ENCODE measurements around the gene UBA3. TPM values are rescaled to one million over a fixed set of nuclear protein-coding genes. Genes with fewer than 3 reads are reported as not detected.

The UBA3 gene
- total RNA-seq: 10 to 100 TPM; 22.6 to 80.7 (median 50.8) TPM

DNA sequence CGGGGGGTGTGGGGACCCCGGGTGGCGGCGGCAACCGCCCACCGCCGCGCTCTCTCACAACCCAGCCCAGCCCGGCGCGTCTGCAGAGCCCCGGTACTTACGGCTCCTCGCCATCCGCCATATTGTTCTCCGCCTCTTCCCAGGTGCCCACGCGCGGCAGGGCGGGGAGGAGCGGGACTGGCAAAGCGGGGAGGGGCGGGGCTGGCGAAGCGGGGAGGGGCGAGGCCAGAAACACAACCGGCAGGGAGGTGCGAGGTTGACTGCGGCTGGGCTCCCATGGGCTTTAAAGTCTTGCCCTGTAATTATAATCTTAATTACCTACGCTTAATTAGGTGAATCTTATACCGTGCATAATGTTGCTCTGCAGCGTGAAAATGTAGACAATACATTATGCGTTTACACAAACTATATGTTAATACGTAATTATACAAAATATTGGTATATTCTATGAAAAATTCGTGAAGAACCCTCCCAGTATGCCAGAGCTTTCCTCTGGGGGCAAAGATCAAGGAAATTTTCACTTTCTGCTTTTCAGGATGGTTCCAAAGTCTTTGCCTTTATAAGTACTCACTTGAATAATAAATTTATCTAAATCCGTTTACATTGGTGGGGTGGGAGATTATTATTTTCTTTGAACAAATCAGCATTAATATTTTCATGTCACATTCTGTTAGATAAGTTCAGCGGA, at the start of gene UBA3:
UBA3 (minus strand) TSS at position 133 of the 688 bp plus-strand sequence; CDS start at position 121, 12 bp downstream.
- peaks cover 0 to 67% (median 52%) of the 10 kb centered on the region in 4 donors for H3K4me1 ChIP-seq
- H3K36me3 ChIP-seq: peaks cover 0 to 14% (median 0%) of the 10 kb centered on the region in 3 donors
- H3K27ac ChIP-seq: peak within 1 kb of the TSS; percentile 76 to 97 (median 93)
- no peaks in the 10 kb centered on the region for H3K27me3 ChIP-seq
- H3K9me3 ChIP-seq: no peaks in the 10 kb centered on the region
- 4 to 5% methylated on average over 34 to 37 of the region's 37 CpGs for WGBS, 2 donors
- TF ChIP-seq POLR2A (IDR thresholded peaks at IDR 0.05) (peak in 1 of 2 donors; percentile 39), EP300 (IDR thresholded peaks at IDR 0.05) (peak in 1 of 2 donors; percentile 85)
- TF ChIP-seq, protein P1, sequence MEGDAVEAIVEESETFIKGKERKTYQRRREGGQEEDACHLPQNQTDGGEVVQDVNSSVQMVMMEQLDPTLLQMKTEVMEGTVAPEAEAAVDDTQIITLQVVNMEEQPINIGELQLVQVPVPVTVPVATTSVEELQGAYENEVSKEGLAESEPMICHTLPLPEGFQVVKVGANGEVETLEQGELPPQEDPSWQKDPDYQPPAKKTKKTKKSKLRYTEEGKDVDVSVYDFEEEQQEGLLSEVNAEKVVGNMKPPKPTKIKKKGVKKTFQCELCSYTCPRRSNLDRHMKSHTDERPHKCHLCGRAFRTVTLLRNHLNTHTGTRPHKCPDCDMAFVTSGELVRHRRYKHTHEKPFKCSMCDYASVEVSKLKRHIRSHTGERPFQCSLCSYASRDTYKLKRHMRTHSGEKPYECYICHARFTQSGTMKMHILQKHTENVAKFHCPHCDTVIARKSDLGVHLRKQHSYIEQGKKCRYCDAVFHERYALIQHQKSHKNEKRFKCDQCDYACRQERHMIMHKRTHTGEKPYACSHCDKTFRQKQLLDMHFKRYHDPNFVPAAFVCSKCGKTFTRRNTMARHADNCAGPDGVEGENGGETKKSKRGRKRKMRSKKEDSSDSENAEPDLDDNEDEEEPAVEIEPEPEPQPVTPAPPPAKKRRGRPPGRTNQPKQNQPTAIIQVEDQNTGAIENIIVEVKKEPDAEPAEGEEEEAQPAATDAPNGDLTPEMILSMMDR (IDR thresholded peaks at IDR 0.05): no peak
- peak; percentile 88 to 91 for DNase-seq (ENCODE audit: low spot score in 2 of 2)
- H3K4me3 ChIP-seq: peak within 1 kb of the TSS; percentile 74 to 96 (median 83)

DNA sequence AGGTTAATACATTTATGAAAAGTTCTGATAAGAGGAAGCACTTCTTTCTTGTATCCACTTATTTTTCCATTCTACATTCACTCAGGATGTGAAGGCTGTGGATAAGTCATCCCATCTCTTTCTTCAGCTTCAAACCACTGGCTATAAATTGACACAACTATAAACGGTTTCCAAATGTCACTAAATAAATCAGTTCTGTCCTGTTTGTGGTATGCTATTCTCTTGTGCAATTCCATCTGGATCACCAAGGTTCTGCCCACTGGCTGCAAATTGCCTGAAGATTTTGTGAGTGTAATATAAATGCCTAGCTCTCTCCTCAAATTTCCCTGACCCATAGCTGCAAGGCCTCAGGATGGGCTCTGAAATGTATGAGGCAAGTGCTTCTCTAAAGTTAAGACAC, 49.4 kb upstream of the UBA3 start:
- Histone ChIP-seq H3K36me3 (no peaks in the 10 kb centered on the region), H3K4me3 (no peak overlapping the region), H3K4me1 (no peaks in the 10 kb centered on the region), H3K27ac (no peak overlapping the region), H3K27me3 (no peaks in the 10 kb centered on the region), H3K9me3 (no peaks in the 10 kb centered on the region)
- TF ChIP-seq, protein P1 (IDR thresholded peaks at IDR 0.05): no peak
- TF ChIP-seq POLR2A (IDR thresholded peaks at IDR 0.05) (no peak), EP300 (IDR thresholded peaks at IDR 0.05) (no peak)
- DNase-seq (ENCODE audit: low spot score in 2 of 2): no peak
- WGBS, 2 donors: 19 to 20% methylated on average over 1 of the region's 1 CpG

DNA sequence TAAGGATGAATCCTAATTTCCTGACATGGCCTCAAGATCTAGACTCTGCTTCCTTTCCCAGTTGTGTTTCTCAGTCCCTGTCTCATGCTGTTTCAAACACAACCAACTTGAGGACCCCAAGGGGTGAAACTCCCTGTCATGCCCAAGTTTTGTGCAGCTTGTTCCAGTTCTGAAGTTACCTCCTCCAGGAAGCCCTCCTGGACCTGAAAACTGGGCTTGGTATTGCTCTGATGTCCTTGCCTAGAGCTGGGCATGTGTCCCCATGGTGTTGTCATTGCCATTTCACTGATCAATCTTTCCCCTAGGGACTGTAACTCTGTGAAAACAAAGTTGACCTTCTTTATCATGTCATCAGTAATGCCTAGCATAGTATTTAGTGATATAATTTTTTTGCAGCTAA, 48.3 kb upstream of the UBA3 start:
- Histone ChIP-seq H3K4me1 (no peaks in the 10 kb centered on the region), H3K27ac (no peak overlapping the region), H3K36me3 (no peaks in the 10 kb centered on the region), H3K4me3 (no peak overlapping the region), H3K27me3 (no peaks in the 10 kb centered on the region), H3K9me3 (no peaks in the 10 kb centered on the region)
- DNase-seq (ENCODE audit: low spot score in 2 of 2): no peak
- TF ChIP-seq POLR2A (IDR thresholded peaks at IDR 0.05): no peak
- TF ChIP-seq, protein P1 (IDR thresholded peaks at IDR 0.05): no peak
- TF ChIP-seq EP300 (IDR thresholded peaks at IDR 0.05): no peak

DNA sequence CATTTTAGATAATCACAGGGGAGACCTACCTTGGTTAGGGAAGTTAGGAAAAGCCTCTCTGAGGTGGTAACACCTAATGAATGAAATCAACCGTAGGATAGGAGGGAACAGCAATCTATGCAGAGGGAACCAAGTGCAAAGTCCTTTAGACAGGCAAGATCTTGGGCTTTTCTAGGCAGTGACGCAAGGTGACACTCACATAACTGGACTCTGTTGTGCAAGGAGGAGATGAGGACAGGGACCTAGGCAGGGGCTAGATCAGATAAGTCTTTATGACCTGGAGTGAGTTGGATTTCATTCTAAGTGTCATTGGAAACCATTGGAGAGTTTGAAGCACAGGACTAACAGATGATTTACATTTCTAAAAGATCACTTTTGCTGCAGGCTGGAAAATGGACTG, 46.8 kb upstream of the UBA3 start:
- no peak overlapping the region for H3K4me3 ChIP-seq
- H3K36me3 ChIP-seq: no peaks in the 10 kb centered on the region
- no peaks in the 10 kb centered on the region for H3K4me1 ChIP-seq
- 91 to 96% methylated on average over 2 of the region's 2 CpGs for WGBS, 2 donors
- H3K27ac ChIP-seq: no peak overlapping the region
- TF ChIP-seq, protein P1 (IDR thresholded peaks at IDR 0.05): no peak
- TF ChIP-seq POLR2A (IDR thresholded peaks at IDR 0.05) (no peak), EP300 (IDR thresholded peaks at IDR 0.05) (no peak)
- DNase-seq (ENCODE audit: low spot score in 2 of 2): no peak
- H3K27me3 ChIP-seq: no peaks in the 10 kb centered on the region
- H3K9me3 ChIP-seq: no peaks in the 10 kb centered on the region

DNA sequence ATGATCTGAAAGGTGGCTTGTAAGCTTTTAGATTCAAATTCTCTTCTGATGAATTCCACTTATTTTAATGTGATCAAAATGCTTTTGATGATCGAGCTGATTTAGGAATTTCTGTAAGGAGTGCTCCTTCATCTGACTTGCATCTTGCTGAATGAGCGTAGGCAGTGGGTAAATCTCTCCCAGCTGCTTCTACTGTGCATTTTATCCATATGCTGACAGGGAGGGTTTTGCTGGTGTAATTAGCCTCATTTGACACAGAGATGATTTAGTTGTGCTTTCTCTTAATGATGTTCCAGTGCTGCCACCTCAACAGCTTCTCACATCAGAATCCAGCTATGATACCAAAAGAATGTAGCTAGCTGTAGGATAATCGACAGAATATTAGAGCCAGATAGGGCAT, 46.1 kb upstream of the UBA3 start:
- 70 to 82% methylated on average over 3 of the region's 3 CpGs for WGBS, 2 donors
- Histone ChIP-seq H3K4me1 (peaks cover 0 to 4% (median 0%) of the 10 kb centered on the region in 4 donors), H3K4me3 (no peak overlapping the region), H3K9me3 (no peaks in the 10 kb centered on the region), H3K36me3 (no peaks in the 10 kb centered on the region), H3K27ac (no peak overlapping the region), H3K27me3 (no peaks in the 10 kb centered on the region)
- no peak for DNase-seq (ENCODE audit: low spot score in 2 of 2)
- TF ChIP-seq, protein P1 (IDR thresholded peaks at IDR 0.05): no peak
- no peak for TF ChIP-seq POLR2A (IDR thresholded peaks at IDR 0.05)
- no peak for TF ChIP-seq EP300 (IDR thresholded peaks at IDR 0.05)
